ENCODE measurements around the gene SHE. TPM values are rescaled to one million over a fixed set of nuclear protein-coding genes. Genes with fewer than 3 reads are reported as not detected.

The SHE gene
- total RNA-seq, 1 experiment from 2014 or later, result not detected

GRCh38 chr1:154485910-154486496, 16.2 kb downstream of the SHE start (continued):
- no peak for TF ChIP-seq ZBTB33 (IDR thresholded peaks at IDR 0.05; ENCODE audit: extremely low read depth, insufficient replicate concordance, low read length)
- no peak for TF ChIP-seq MAX (IDR thresholded peaks at IDR 0.05)
- no peak for TF ChIP-seq SIN3A (IDR thresholded peaks at IDR 0.05; ENCODE audit: low read depth)

- H2AFZ ChIP-seq (ENCODE audit: low read depth, low read length, poor library complexity, severe bottlenecking), result no peak overlapping the region
- H3K36me3 ChIP-seq (ENCODE audit: control insufficient read depth in 1 of 2, insufficient read depth in 2 of 2, low read length in 2 of 2), result no peaks in the 10 kb centered on the region
- no peak overlapping the region for H3K4me3 ChIP-seq (replicated peaks in 1 of 2; ENCODE audit: low read depth in 1 of 2, low read length in 2 of 2)
- DNase-seq (ENCODE audit: low read depth, low spot score) (no peak), ATAC-seq (no peak)
- H3K27me3 ChIP-seq (ENCODE audit: insufficient read depth, low read length), result no peaks in the 10 kb centered on the region; the same call in 1 of the 2 replicates
- no peak overlapping the region for H3K4me2 ChIP-seq (ENCODE audit: low read length)
- POLR2A ChIA-PET, result no interaction called here
- TF ChIP-seq POLR2A (IDR thresholded peaks at IDR 0.05; ENCODE audit: borderline replicate concordance, extremely low read depth, insufficient read depth, insufficient read length) (no peak), EZH2phosphoT487 (IDR thresholded peaks at IDR 0.05; ENCODE audit: borderline replicate concordance) (no peak), ZNF274 (IDR thresholded peaks at IDR 0.05; ENCODE audit: low read depth, low read length) (no peak), YY1 (IDR thresholded peaks at IDR 0.05; ENCODE audit: extremely low read depth, insufficient replicate concordance, low read depth, low read length) (no peak), ELF1 (IDR thresholded peaks at IDR 0.05; ENCODE audit: borderline replicate concordance, low read depth) (no peak), EGR1 (IDR thresholded peaks at IDR 0.05; ENCODE audit: low read depth) (no peak), RAD21 (IDR thresholded peaks at IDR 0.05; ENCODE audit: low read depth) (no peak), CTCF (IDR thresholded peaks at IDR 0.05 in 2 of 3, conservative IDR thresholded peaks at IDR 0.05 in 1 of 3; ENCODE audit: borderline replicate concordance in 1 of 3, insufficient read depth in 1 of 3, low read depth in 2 of 3, low read length in 2 of 3) (no peak), REST (IDR thresholded peaks at IDR 0.05; ENCODE audit: low read depth) (no peak), CEBPB (IDR thresholded peaks at IDR 0.05; ENCODE audit: low read depth) (no peak)
- no peak overlapping the region for H3K27ac ChIP-seq (ENCODE audit: low read depth, low read length)
- no peak overlapping the region for H3K9ac ChIP-seq (ENCODE audit: low read length)
- no peaks in the 10 kb centered on the region for H3K79me2 ChIP-seq (ENCODE audit: insufficient read depth, low read length)
- intact Hi-C loops (cut with micrococcal nuclease), result no loop called here
- CTCF ChIA-PET, result interaction anchor here (1.1 to 3.6 kb wide), 2 partner anchors 20 to 61 kb away, joined by 3 to 23 read pairs; no protein-coding TSS in a partner anchor
- H3K4me1 ChIP-seq (ENCODE audit: control insufficient read depth in 1 of 2, insufficient read depth in 2 of 2, low read length in 2 of 2), result peaks cover 6 to 15% of the 10 kb centered on the region in 2 experiments
- no peaks in the 10 kb centered on the region for H3K9me2 ChIP-seq (ENCODE audit: insufficient read depth)
- RAD21 ChIA-PET (ENCODE audit: low non-redundant PET in 1 of 2, low total read pairs in 2 of 2, uncharacterized antibody in 2 of 2, unreplicated experiment in 2 of 2), result no interaction called here
- no TSS peak for BruUV-seq (replicated peaks)
- H3K9me3 ChIP-seq (ENCODE audit: control insufficient read depth in 1 of 2, insufficient read depth in 1 of 2, low read depth in 1 of 2, low read length in 2 of 2), result no peaks in the 10 kb centered on the region
- no peaks in the 10 kb centered on the region for H4K20me1 ChIP-seq (ENCODE audit: insufficient read depth)
These were observed 17.1 kb downstream of the SHE start for GRCh38 chr1:154485106-154485505.
